ENCODE data around the gene VIPR2.

DNA sequence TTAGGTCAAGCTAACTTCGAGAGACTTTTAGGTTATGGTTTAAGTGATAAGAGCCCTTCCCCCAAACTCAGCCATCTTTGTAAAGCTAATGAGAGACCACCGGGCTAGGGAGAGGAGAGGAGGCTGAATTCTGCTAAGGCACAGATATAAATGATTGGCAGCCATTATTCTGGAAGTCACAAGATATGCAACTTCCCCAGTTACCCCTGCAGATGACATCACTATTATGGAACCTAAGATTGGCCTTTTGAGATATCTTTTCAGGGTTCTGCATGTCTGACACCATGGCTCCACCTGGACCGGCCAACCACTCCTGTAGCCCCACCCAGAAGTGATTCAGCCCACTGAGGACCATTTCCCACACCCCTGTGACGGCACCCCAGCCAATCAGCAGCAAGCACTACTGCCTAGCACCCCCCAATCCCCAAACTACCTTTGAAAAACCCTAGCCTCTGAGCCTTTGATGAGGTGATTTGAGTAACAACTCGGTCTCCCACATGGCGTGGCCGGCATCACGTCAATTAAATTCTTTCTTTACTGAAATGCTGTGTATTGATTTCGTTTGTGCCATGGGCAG is 14.4 kb downstream of the VIPR2 start:
- TF ChIP-seq EP300 (IDR thresholded peaks at IDR 0.05) (no peak), POLR2A (IDR thresholded peaks at IDR 0.05) (no peak), CTCF (IDR thresholded peaks at IDR 0.05) (no peak), POLR2AphosphoS5 (IDR thresholded peaks at IDR 0.05) (no peak)

Data from suprapubic skin (tissue), 4 donors.